A673 (cell line): Measurements from ENCODE around the gene NCLN. TPM values are rescaled to one million over a fixed set of nuclear protein-coding genes. Genes with fewer than 3 reads are reported as not detected.

Experiments used
- BruUV-seq: library from RNA; stranded (reverse); fragments of 400-500 nt; replicated peaks from 2 replicates; lab custom pipeline; 2021; lab: Mats Ljungman, UMichigan
- CTCF ChIA-PET: fragments of 300-600 bp; sonication (Branson Sonifier 250); formaldehyde crosslinking; loops from one replicate; lab custom pipeline; 2022; ENCODE audit warnings: antibody characterized with exemption; lab: Charles Lee
- POLR2A ChIA-PET: fragments of 300-600 bp; sonication (Branson Sonifier 250); formaldehyde crosslinking; loops from one replicate; lab custom pipeline; 2022; ENCODE audit warnings: antibody characterized with exemption; ENCODE audit not compliant: low non-redundant PET; lab: Charles Lee
- DNase-seq: peaks from one replicate; pipeline ENCODE4 v3.0.0-alpha.2; 2015; ENCODE audit warnings: low spot score
- H3K27ac ChIP-seq: fragments of 200-600 bp; sonication (generic); 2 replicates; pipeline ENCODE4 v1.5.1; 2016; ENCODE audit warnings: mixed run types, low read depth, mild to moderate bottlenecking, mixed read lengths, antibody characterized with exemption, low read length; ENCODE audit not compliant: poor library complexity, severe bottlenecking
- H3K27me3 ChIP-seq: fragments of 200-600 bp; sonication (generic); replicated peaks from 2 replicates; pipeline ENCODE4 v1.6.1; 2017; ENCODE audit warnings: mixed run types, low read depth, mild to moderate bottlenecking, mixed read lengths, antibody characterized with exemption, low read length; ENCODE audit not compliant: insufficient read depth, poor library complexity
- H3K36me3 ChIP-seq: fragments of 200-600 bp; sonication (generic); 2 replicates; pipeline ENCODE4 v1.6.1; 2016; ENCODE audit warnings: mixed run types, mild to moderate bottlenecking, mixed read lengths, antibody characterized with exemption, low read length; ENCODE audit not compliant: insufficient read depth, poor library complexity, severe bottlenecking
- H3K4me1 ChIP-seq: fragments of 200-600 bp; sonication (generic); 2 replicates; pipeline ENCODE4 v1.6.1; 2017; ENCODE audit warnings: mixed run types, mild to moderate bottlenecking, mixed read lengths, antibody characterized with exemption, low read length; ENCODE audit not compliant: insufficient read depth, poor library complexity, severe bottlenecking
- H3K4me3 ChIP-seq: fragments of 200-600 bp; sonication (generic); 2 replicates; pipeline ENCODE4 v1.5.1; 2016; ENCODE audit warnings: low read depth, mixed run types, mild to moderate bottlenecking, mixed read lengths, low read length; ENCODE audit not compliant: poor library complexity, severe bottlenecking
- H3K9me3 ChIP-seq: fragments of 200-600 bp; sonication (generic); 2 replicates; pipeline ENCODE4 v1.6.1; 2016; ENCODE audit warnings: mixed run types, low read depth, mild to moderate bottlenecking, mixed read lengths, antibody characterized with exemption, low read length; ENCODE audit not compliant: poor library complexity, severe bottlenecking
- CTCF ChIP-seq: fragments of 300-800, 200-600 bp; sonication (generic); conservative IDR thresholded peaks from 2 replicates; pipeline ENCODE4 v1.5.1; 2017; ENCODE audit warnings: low read depth, mild to moderate bottlenecking, antibody characterized with exemption, low read length, moderate library complexity, mixed read lengths
- EZH2 ChIP-seq: fragments of 200-600 bp; sonication (generic); IDR thresholded peaks from 2 replicates; pipeline ENCODE4 v1.6.1; 2017; ENCODE audit warnings: borderline replicate concordance, low read depth, mild to moderate bottlenecking, mixed read lengths, antibody characterized with exemption, low read length; ENCODE audit not compliant: poor library complexity, severe bottlenecking
- intact Hi-C: fragments of 100-400 bp; cut with micrococcal nuclease; formaldehyde crosslinking; loops from one replicate; pipeline ENCODE4 v1.10.0; 2022; ENCODE audit not compliant: unreplicated experiment
- total RNA-seq: library from RNA; stranded (reverse); gene quantifications from 2 replicates; pipeline ENCODE4 v1.2.3, GENCODE V29; 2021

Gene NCLN
- total RNA-seq, 1 experiment from 2014 or later = 122 TPM

GRCh38 chr19:3142292-3142670, 43.4 kb upstream of the NCLN start:
- Histone ChIP-seq H3K36me3 (no peaks in the 10 kb centered on the region), H3K4me3 (no peak overlapping the region), H3K27me3 (no peaks in the 10 kb centered on the region), H3K4me1 (no peaks in the 10 kb centered on the region), H3K27ac (no peak overlapping the region), H3K9me3 (no peaks in the 10 kb centered on the region)
- intact Hi-C loops = no loop called here
- ChIA-PET POLR2A (no interaction called here), CTCF (interaction anchor here (0.6 kb wide), 1 partner anchor 191 kb away, joined by 4 read pairs; no protein-coding TSS in a partner anchor)
- BruUV-seq = no TSS peak
- DNase-seq = peak; percentile 47
- TF ChIP-seq EZH2 (no peak), CTCF (no peak)

DNA sequence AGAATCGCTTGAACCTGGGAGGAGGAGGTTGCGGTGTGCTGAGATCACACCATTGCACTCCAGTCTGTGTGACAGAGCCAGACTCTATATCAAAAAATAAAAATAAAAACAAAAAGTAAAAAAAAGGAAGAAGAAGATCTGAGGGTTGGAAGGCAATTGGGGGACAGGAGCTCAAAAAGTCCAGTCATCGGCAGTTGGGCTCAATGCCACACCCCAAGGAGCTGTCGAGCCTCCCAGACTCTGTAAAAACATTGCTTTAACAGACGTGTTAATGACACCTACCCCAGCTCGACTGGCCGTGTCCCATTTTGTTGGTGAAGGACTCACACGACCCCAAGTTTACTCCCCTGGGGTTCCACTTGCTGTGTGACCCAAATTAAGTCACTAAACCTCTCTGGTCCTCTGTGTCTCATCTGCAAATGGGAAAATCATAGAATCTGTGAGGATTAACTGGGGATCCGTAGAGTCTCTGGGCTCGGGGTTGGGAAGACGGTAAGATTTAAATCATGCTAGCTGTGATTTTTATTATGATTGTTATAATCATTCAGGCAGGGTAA, 42.9 kb upstream of the NCLN start:
- no peak overlapping the region for H3K27ac ChIP-seq
- no TSS peak for BruUV-seq
- ChIA-PET POLR2A (no interaction called here), CTCF (interaction anchor here (0.6 kb wide), 2 partner anchors 114 to 192 kb away, joined by 4 read pairs; no protein-coding TSS in a partner anchor)
- TF ChIP-seq CTCF = no peak
- no peak for TF ChIP-seq EZH2
- DNase-seq = no peak
- H3K27me3 ChIP-seq = no peaks in the 10 kb centered on the region
- H3K36me3 ChIP-seq = no peaks in the 10 kb centered on the region
- no peak overlapping the region for H3K4me3 ChIP-seq
- intact Hi-C loops = no loop called here
- H3K9me3 ChIP-seq = no peaks in the 10 kb centered on the region
- H3K4me1 ChIP-seq = no peaks in the 10 kb centered on the region

DNA sequence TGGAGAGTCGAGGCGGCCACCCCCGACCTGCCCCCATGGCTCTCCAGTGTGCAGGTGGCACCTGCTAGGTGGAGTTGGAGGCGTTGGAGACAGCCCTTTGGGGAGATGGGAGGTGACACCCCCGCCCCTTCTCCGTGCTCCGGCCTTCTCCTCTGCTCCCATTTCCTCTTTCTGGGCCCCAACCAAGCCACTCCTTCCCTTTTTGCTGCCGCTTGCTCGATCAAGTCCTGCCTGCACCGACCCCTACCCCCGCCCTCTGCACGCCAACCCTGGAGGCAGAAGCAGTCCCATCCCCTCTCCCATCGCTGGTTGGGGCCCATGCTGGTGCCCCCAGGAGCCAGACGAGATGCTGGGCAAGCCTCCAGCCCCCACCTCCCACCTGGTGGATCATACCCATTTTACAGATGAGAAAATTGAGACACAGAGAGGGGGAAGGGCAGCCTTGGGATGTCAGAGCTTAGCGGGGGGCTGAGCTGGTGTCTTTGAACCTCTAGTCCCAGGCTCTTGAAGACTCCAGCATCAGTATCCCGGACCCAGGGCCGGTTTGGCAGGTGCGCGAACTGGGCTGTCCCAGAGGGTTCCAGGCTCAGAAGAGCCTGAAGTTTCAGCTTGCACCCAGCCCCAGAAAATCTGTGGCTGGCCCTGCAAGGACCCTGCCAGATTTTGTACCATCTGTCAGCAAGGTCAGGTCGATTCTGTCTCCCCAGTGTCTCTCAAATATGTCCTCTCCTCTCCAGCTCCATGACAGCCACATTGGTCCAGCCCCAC, 39.6 kb upstream of the NCLN start:
- Histone ChIP-seq H3K36me3 (no peaks in the 10 kb centered on the region), H3K9me3 (no peaks in the 10 kb centered on the region), H3K27me3 (no peaks in the 10 kb centered on the region), H3K4me3 (no peak overlapping the region), H3K4me1 (no peaks in the 10 kb centered on the region), H3K27ac (no peak overlapping the region)
- POLR2A ChIA-PET = no interaction called here
- CTCF ChIA-PET = no interaction called here
- TF ChIP-seq CTCF (no peak), EZH2 (no peak)
- DNase-seq = no peak
- BruUV-seq = no TSS peak
- intact Hi-C loops = no loop called here
